GM23248 (cell line): ENCODE results near the gene GSDMA.

Source experiments
- EZH2 ChIP-seq: fragments of 200-600 bp; sonication (generic); IDR thresholded peaks from 2 replicates; pipeline ENCODE4 v1.6.1; 2018; ENCODE audit warnings: antibody characterized with exemption, mild to moderate bottlenecking; ENCODE audit not compliant: insufficient read depth, poor library complexity, severe bottlenecking
- EZH2phosphoT487 ChIP-seq: fragments of 200-600 bp; sonication (generic); IDR thresholded peaks from 2 replicates; pipeline ENCODE4 v1.6.1; 2018; ENCODE audit warnings: antibody characterized with exemption, moderate library complexity, mild to moderate bottlenecking, low read depth; ENCODE audit not compliant: insufficient read depth

DNA sequence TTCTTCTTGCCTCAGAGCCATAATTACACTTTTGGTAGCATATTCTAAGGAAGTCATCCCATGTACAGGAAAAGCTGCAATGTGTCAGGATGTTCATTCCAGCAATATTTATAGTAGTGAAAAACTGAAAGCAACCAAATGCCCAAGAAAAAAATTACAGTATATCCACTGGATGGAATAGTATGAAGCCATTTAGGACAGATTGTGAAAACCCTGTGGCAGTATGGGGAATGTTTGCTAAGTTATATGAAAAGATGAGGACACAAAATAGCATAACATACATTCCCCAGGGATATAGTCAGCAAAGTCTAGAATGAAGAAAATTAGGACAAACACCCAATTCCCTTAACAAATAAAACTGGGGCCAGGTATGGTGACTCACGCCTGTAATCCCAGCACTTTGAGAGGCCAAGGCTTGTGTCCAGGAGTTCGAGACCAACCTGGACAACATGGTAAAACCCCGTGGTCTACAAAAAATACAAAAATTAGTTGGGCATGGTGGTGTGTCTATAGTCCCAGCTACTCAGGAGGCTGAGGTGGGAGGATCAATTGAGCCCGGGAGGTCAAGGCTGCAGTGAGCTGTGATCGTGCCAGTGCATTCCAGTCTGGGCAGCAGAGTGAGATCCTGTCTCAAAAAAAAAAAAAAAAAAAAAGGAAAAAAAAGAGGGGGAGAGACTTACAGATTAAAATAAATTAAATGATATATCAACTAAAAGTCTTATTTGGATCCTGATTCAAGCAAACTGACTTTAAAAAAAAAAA, 33.0 kb upstream of the GSDMA start:
- TF ChIP-seq EZH2, result no peak
- no peak; the same call in 1 of the 2 replicates for TF ChIP-seq EZH2phosphoT487
